ENCODE data around the gene EPN3.

The EPN3 gene

DNA sequence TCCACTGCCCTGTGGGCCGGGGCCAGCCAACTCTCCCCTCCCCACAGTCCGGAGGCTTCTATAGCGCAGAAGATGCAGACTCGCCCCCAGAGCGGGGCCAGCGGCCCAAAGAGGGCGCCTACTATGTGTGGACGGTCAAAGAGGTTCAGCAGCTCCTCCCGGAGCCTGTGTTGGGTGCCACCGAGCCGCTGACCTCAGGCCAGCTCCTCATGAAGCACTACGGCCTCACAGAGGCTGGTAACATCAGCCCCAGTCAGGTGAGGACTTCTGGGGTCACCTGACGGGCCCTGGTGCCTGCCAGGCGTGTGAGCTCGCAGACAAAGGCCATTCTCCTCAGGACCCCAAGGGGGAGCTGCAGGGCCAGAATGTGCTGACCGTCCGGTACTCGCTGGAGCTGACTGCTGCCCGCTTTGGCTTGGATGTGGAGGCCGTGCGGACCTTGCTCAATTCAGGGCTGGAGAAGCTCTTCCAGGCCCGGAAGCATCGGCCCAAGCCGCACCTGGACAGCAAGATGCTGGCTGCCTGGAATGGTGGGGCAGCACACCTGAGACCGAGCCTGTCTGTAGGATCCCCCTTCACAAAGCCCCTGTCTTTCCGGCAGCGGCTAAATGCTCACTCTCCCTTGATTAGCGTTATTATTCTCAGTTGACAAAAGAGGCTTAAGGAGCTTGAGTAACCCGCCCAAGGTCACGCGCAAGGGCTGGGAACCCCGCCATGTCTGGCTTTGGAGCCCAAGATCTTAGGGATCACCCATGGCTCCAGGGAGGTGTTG lies 18.3 kb downstream of the EPN3 start:
- DNase-seq (ENCODE audit: low read depth), result no peak

DNA sequence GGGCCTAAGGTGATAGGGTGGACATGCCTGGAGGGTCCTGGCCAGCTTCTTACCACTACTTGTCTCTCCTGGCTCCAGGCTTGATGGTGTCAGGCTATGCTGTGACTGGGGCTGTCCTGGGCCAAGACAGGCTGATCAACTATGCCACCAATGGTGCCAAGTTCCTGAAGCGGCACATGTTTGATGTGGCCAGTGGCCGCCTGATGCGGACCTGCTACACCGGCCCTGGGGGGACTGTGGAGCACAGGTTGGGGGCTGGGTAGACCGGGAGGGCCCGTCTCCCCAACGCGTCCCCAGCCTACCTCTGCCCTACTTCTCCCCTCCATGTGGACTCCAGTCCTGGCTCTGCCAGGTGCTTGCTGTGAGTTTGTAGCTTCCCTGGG lies 18.9 kb downstream of the EPN3 start:
- no peak for DNase-seq (ENCODE audit: low read depth)

DNA sequence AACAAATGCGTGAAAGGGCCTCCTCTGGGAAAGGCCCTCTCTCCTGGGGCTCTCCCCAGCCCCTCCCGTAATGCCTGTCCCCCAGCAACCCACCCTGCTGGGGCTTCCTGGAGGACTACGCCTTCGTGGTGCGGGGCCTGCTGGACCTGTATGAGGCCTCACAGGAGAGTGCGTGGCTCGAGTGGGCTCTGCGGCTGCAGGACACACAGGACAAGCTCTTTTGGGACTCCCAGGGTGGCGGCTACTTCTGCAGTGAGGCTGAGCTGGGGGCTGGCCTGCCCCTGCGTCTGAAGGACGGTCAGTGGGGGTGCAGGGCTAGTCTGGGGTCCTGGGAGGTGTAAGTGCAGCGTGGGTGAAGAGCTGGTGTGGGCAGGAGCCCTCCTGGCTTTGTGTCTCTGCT lies 19.3 kb downstream of the EPN3 start:
- no peak for DNase-seq (ENCODE audit: low read depth)

DNA sequence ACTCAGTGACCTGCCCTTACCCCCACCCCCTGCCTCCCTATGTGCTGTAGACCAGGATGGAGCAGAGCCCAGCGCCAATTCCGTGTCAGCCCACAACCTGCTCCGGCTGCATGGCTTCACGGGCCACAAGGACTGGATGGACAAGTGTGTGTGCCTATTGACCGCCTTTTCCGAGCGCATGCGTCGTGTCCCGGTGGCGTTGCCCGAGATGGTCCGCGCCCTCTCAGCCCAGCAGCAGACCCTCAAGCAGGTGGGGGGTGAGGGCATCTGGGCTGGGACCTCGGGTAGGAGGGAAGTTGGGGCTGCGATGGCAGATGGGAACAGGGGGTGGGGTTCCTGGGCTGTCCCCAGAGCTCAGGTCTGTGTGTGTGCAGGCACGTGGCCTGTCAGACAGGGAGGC lies 21.7 kb downstream of the EPN3 start:
- no peak for DNase-seq (ENCODE audit: low read depth)

GRCh38 chr17:50556803-50557202 lies 24.3 kb downstream of the EPN3 start:
- DNase-seq (ENCODE audit: low read depth), result no peak

GRCh38 chr17:50557630-50558029 lies 25.1 kb downstream of the EPN3 start:
- no peak for DNase-seq (ENCODE audit: low read depth)

DNA sequence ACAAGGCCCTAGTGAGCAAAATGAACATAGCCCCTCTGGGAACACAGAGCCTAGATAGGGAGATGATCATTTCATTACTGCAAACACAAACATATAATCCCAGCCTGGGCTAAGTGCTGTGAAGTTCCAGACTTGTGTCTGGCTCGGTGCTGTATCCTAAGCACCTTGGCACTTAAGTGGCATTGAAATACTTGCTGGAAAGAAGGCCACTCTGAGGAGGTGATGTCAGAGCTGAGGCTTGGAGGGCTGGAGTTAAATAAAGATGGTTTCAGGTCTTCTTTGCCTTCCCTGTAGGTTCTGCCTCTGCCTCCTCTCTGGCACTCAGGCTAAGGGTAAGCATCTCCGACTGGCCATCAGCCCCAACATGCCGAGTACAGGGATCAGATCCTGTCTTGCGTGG lies 25.6 kb downstream of the EPN3 start:
- no peak for DNase-seq (ENCODE audit: low read depth)

GRCh38 chr17:50558581-50558940 lies 26.0 kb downstream of the EPN3 start:
- no peak for DNase-seq (ENCODE audit: low read depth)

DNA sequence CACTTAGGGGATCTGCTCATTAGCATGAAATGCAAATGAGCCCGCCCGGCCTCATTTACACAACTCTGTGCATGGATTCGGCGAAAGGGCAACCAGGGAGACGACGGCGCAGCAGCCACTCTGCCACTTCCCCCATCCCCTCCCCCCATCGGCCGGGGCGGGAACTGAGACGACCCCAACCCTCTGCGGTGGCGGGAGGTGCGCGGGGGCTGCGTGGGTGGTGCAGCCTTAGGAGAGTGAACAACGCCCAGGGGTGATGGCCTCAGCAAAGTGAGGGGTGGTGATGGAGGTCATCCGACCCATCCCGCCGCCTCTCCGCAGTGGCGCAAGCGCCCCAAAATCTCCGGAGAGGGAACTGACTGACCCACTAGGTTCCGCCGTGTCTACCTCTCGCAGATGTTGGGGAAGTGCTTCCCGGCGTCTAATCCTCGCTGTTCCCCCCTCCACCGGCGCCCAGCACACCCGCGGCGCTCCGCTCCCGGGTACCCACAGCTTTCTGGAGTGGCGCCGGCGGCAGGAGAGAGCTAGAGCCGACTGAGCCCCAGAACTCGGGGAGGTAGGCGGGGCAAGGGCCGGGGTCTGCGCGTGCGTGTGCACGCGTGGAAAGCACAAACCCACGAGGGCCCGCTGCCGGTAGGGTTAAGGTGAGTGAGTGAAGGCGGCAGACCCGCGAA lies 26.5 kb downstream of the EPN3 start:
- no peak for DNase-seq (ENCODE audit: low read depth)

GRCh38 chr17:50559674-50560184 lies 27.2 kb downstream of the EPN3 start:
- no peak for DNase-seq (ENCODE audit: low read depth)

DNA sequence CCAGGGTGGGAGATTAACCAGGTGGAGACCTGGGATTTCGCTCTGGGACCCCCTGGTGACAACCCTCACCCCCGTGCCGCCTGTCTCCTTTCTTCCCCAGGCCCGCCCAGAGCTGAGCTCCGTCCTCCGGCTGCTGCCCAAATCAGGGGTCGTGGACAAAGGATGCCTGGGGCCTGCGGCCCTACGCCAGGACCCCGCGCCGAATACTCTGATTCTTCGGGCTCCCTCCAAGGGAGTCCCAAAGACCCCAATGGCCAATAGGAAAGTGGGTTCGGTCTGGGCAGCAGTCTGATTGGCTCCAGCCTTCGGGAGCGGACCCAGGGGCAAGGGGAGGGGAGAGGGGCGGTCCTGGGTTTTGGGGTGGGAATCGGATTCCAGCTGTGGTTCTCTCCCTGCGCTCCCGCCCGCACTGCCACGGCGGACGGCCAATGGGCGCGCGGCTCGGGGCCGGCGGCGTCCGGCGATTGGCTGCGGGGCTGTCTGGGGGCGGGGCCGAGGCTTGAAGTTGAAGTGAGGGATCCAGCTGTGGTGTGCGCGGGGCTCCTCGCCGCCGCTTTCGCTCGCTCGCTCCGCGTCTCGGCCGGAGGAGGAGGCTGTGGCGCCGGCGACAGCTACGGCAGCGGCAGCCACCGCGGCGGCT lies 27.8 kb downstream of the EPN3 start, which contains the start of gene CACNA1G:
Gene CACNA1G (plus strand): TSS at position 531 of the 640 bp plus-strand sequence. CDS start 745 bp downstream, outside the sequence.
- DNase-seq (ENCODE audit: low read depth), result peak; percentile 87

DNA sequence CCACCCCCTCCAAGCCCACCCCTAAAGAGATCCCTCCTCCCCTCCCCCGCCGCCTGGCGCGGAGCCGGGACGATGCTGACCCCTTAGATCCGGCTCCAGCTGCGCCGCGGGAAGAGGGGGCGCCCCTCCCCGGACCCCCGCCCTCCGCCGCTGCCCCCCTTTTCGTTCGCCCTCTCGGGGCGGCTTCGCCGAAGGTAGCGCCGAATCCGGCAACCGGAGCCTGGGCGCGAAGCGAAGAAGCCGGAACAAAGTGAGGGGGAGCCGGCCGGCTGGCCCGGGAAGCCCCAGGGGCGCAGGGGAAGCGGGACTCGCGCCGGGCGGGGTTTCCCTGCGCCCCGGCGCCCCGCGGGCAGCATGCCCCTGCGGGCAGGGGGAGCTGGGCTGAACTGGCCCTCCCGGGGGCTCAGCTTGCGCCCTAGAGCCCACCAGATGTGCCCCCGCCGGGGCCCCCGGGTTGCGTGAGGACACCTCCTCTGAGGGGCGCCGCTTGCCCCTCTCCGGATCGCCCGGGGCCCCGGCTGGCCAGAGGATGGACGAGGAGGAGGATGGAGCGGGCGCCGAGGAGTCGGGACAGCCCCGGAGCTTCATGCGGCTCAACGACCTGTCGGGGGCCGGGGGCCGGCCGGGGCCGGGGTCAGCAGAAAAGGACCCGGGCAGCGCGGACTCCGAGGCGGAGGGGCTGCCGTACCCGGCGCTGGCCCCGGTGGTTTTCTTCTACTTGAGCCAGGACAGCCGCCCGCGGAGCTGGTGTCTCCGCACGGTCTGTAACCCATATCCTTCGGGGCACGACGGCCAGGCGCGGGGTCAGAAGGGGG lies 28.6 kb downstream of the EPN3 start:
- no peak for DNase-seq (ENCODE audit: low read depth)

GRCh38 chr17:50561746-50562141 lies 29.2 kb downstream of the EPN3 start:
- DNase-seq (ENCODE audit: low read depth), result no peak

DNA sequence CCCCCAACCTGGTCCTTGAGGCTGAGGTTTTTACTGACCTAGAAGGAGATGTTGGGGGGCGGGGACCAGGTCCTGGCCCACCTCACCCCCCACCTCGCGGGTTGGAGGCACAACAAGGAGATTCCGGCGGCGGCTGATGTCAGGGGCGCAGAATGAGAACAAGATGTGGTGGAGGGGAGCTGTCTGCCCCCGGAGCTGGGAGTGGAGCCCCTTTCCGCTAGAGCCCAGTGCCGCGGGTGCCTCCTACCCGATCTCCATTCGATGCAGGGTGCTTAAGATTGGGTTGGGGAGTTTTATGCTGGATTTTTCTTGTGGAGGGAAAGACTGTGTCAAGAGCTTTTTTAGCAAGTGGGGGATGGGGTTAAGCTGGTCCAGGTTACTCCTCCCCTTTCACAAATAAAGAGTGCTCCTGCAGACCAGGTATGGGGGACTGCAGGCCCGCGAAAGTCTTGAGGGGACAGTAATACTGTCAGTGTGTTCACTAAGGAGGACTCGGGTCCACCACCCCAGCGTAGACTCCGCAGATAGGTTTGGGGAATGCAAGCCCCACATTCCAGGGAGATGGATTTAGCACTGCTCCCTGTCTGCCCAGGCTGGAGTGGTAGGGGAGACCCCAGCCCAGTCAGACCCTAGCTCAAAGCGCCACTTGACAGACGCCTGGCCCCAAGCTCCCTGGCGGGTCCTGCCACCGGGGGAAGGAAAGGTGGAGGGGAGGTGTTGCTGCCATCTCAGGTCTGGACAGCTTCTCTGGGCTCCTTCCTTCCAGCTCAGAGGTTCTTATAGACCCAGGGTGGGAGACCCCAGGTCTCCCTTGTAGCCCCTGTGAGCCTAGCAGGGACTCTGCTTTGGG lies 29.9 kb downstream of the EPN3 start:
- no peak for DNase-seq (ENCODE audit: low read depth)

- no peak for DNase-seq (ENCODE audit: low read depth)
Measured at GRCh38 chr17:50563092-50563511, 30.6 kb downstream of the EPN3 start.

GRCh38 chr17:50564916-50565315 lies 32.4 kb downstream of the EPN3 start:
- DNase-seq (ENCODE audit: low read depth), result no peak

- no peak for DNase-seq (ENCODE audit: low read depth)
Measured at GRCh38 chr17:50565402-50566350, 33.1 kb downstream of the EPN3 start.

DNA sequence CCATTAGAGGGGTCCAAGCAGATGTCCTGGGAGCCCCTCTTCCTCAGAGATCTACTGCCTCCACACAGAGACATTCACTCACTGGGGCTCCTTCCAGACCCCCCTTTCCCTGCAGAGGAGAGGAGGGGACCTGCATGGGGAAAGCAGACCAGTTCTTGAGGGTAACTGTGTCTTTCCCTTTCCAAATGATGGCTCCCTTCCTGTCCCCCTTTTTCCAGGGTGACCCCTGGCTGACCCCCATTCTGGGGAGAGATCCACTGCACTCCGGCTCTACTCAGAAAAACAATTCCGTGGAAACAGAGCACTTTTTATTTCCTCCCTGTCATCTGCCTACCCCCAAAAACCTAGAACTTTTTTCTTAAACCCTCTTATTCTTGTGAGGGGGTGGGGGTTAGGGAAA lies 34.4 kb downstream of the EPN3 start:
- no peak for DNase-seq (ENCODE audit: low read depth)

DNA sequence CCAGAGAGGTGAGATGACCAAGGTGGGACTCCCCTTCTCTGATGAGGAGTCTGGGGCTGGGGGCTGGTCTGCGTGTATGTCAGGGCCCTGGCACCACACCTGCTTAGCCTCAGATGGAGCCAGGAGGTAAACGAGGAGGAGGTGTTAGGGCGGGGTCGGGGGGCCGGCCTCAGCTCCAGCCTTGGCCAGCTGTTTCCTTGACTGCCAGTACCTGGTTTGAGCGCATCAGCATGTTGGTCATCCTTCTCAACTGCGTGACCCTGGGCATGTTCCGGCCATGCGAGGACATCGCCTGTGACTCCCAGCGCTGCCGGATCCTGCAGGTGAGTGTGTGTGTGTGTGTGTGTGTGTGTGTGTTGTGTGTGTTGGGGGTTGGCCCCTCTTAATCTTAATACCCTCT lies 36.1 kb downstream of the EPN3 start:
- no peak for DNase-seq (ENCODE audit: low read depth)

- no peak for DNase-seq (ENCODE audit: low read depth)
Measured at GRCh38 chr17:50569592-50569991, 37.1 kb downstream of the EPN3 start.
